ENCODE measurements around the gene OR56A1. TPM values are rescaled to one million over a fixed set of nuclear protein-coding genes. Genes with fewer than 3 reads are reported as not detected.

OR56A1 gene
- total RNA-seq, 2 experiments from 2014 or later: not detected

DNA sequence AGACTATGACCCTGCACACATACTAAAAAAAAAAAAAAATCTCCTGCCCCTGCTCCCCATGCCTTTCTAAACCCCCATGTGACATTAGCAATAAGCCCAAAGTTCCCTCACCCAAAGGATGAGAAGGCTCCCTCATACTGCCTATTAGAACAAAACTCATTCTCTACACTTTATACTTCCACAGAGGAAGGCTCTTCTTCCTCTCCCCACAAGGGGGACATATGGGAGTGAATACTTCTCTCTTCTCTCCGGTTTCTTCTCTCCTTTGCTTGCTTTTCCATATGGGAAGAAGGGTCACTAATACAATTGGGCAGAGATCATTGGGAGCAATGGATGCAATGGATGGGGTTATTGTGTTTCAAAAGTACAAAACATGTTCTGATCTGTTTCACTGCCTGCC lies 47.1 kb downstream of the OR56A1 start:
- ATAC-seq (no peak), DNase-seq (no peak)
- Mint-ChIP-seq H3K36me3 (ENCODE audit: low read depth) (no peaks in the 10 kb centered on the region), H3K27ac (no peak overlapping the region), H3K4me3 (no peak overlapping the region), H3K9me3 (ENCODE audit: low read depth) (no peaks in the 10 kb centered on the region), H3K4me1 (no peaks in the 10 kb centered on the region), H3K27me3 (peaks cover 15% of the 10 kb centered on the region)
- ChIA-PET CTCF (no interaction called here), POLR2A (no interaction called here)
- intact Hi-C loops (cut with DNase I, micrococcal nuclease): no loop called here

DNA sequence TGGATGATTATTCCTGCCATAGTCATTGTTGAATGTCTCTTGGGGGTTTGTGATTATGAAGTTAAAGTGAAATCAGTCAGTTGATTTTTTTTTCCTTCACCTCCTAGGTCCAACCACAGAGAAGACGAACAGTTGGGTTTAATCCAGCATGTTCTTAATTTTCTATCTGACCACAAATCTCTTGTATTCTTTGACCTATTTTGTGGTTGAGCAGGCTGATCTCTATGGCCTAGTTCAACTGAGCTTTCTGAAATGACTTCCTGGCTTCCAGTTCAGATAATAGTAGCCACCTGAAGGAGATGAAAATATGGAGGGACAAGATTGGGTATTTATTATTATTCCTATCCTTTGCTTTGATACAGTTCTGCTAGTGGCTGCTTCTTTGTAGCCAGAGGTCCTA lies 57.0 kb downstream of the OR56A1 start:
- CTCF ChIA-PET: no interaction called here

More for the DNA sequence above, 57.0 kb downstream of the OR56A1 start:
- Mint-ChIP-seq H3K27ac (no peak overlapping the region), H3K27me3 (peaks cover 6% of the 10 kb centered on the region), H3K36me3 (ENCODE audit: low read depth) (no peaks in the 10 kb centered on the region), H3K9me3 (ENCODE audit: low read depth) (peaks cover 2% of the 10 kb centered on the region), H3K4me3 (no peak overlapping the region), H3K4me1 (no peaks in the 10 kb centered on the region)
- intact Hi-C loops (cut with DNase I, micrococcal nuclease): no loop called here
- no peak for DNase-seq
- POLR2A ChIA-PET: no interaction called here
- no peak for ATAC-seq

Other genes starting within 250 kb of the OR56A1 start
- not detected for gene OR52N5, start 247.4 kb downstream of the OR56A1 start, total RNA-seq
- gene OR52N1, start 239.5 kb downstream of the OR56A1 start, total RNA-seq: not detected
- not detected for gene OR52N2, start 221.8 kb downstream of the OR56A1 start, total RNA-seq
- gene OR52E6, start 188.9 kb downstream of the OR56A1 start, total RNA-seq: not detected
- gene OR52E8, start 173.1 kb downstream of the OR56A1 start, total RNA-seq: not detected
- not detected for gene OR52E4, start 150.1 kb downstream of the OR56A1 start, total RNA-seq
- not detected for gene OR52E5, start 137.6 kb downstream of the OR56A1 start, total RNA-seq
- gene OR56A3, start 88.5 kb downstream of the OR56A1 start, total RNA-seq: not detected
- gene OR56A5, start 62.3 kb downstream of the OR56A1 start, total RNA-seq: not detected
- not detected for gene OR52L1, start 43.8 kb downstream of the OR56A1 start, total RNA-seq
- gene OR56A4, start 23.8 kb downstream of the OR56A1 start, total RNA-seq: not detected
- gene OR56B4, start 76.9 kb upstream of the OR56A1 start, total RNA-seq: not detected
- not detected for gene OR52B2, start 139.6 kb upstream of the OR56A1 start, total RNA-seq
- gene OR52W1, start 168.5 kb upstream of the OR56A1 start, total RNA-seq: not detected
- not detected for gene C11orf42, start 174.8 kb upstream of the OR56A1 start, total RNA-seq
- 10 to 100 TPM; 17.0 to 17.1 TPM for gene FHIP1B, start 203.9 kb upstream of the OR56A1 start, total RNA-seq
- under 1 TPM; 0.21 to 0.25 TPM for gene CNGA4, start 208.3 kb upstream of the OR56A1 start, total RNA-seq
- gene CCKBR, start 229.1 kb upstream of the OR56A1 start, total RNA-seq: not detected

Measured in activated CD4-positive, alpha-beta T cell treated with anti-CD3 and anti-CD28 coated beads for 36 hours (primary cell).